Measurements from ENCODE around the gene BMAL1.

BMAL1 gene

GRCh38 chr11:13343931-13344717, 66.5 kb downstream of the BMAL1 start:
- peak; percentile 75 for DNase-seq

GRCh38 chr11:13344818-13345217, 67.2 kb downstream of the BMAL1 start:
- no peak for DNase-seq

GRCh38 chr11:13346470-13346869, 68.9 kb downstream of the BMAL1 start:
- no peak for DNase-seq

GRCh38 chr11:13347901-13348300, 70.3 kb downstream of the BMAL1 start:
- DNase-seq: no peak

DNA sequence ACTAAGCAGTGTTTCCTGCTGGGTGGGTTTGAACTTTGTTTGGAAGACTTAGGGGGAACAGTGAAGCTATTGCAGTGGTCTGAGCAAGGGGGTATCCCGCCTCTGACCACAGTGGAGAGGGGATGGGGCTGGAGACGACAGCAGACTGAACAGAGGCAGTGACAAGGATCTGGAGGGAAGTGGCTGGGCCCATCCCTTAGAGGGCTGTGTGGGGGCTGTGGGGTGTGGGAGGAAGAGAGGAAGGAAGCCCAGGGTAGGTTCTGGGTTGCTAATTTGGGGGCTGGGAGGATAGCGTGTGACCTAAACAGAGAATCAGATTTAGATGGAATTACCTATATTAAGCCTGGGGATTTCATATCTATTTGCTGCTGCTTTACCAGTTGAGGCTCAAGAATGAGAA, 70.7 kb downstream of the BMAL1 start:
- DNase-seq: no peak

DNA sequence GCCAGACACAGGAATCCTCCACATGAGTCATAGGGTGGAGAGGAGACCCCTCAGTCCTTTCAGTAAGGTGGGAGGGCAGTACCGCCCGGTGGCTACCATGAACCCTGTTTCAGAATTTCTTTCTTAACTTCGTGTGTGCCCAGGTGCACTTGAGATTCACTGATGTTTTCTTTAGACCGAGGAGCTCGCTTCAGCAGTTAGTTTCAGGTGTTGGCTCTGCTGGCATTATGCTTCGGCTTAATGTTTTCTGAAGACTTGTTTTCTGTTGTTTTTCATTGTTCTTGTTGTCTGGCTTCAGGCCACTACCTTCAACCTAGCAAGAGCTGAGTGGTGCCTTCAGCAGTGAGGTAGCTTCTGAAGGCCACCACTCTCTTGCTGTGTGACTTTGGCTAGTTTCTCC, 71.5 kb downstream of the BMAL1 start:
- DNase-seq: no peak

GRCh38 chr11:13349581-13349980, 72.0 kb downstream of the BMAL1 start:
- DNase-seq: no peak

DNA sequence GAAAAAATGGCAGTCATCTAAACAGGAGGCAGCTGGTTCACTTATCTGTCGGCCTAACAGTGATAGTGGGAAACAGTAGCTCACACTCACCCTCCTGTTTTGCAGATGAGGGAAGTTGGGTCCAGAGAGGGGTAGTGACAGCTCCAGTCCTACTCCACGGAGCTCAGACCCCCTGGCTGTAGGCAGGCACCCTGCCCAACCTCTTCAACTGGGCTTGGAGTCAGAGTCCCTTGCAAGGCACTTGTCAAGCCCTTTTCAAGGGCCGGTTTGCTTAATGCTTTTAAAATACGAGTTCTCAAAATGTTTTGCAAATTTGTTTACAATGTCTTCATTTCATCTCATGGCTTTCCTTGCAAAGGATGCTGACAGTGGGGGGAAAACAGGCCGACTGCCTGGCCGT, 75.1 kb downstream of the BMAL1 start:
- DNase-seq: no peak

DNA sequence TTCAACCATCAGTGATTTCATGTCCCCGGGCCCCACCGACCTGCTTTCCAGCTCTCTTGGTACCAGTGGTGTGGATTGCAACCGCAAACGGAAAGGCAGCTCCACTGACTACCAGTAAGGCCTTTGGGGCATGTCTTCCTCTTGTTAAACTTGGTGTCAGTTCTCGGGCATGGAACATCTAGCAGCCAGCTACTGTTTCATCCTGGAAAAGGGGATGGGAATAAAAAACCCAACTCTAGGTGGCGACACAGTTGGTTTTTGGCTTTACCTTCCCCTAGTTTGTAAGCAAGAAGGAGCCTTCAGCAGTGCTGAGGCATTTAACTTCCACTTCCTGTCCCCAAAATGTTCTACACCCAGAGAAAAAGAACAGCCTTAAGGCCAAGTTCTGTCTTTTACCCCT, 76.7 kb downstream of the BMAL1 start:
- peak; percentile 32 for DNase-seq

GRCh38 chr11:13355191-13355590, 77.6 kb downstream of the BMAL1 start:
- no peak for DNase-seq

DNA sequence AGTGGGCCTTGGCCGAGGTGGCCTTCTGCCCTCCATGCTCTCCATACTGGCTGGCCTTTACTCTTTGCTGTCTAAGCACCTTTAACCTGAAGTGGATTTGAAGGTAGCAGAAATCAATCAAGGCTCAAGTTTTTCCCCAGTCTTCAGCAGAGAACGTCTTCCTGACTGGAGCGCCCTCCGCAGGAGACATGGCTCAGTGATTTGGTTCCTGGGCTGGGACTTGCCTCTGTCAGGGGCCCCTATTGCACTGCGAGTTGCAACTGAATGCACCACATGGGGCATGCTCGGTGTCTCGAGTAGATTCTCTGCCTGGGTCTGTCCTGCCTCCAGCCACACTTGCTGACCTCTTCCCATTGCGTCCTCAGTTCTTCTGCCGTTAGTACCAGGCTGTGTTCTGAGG, 79.6 kb downstream of the BMAL1 start:
- no peak for DNase-seq

DNA sequence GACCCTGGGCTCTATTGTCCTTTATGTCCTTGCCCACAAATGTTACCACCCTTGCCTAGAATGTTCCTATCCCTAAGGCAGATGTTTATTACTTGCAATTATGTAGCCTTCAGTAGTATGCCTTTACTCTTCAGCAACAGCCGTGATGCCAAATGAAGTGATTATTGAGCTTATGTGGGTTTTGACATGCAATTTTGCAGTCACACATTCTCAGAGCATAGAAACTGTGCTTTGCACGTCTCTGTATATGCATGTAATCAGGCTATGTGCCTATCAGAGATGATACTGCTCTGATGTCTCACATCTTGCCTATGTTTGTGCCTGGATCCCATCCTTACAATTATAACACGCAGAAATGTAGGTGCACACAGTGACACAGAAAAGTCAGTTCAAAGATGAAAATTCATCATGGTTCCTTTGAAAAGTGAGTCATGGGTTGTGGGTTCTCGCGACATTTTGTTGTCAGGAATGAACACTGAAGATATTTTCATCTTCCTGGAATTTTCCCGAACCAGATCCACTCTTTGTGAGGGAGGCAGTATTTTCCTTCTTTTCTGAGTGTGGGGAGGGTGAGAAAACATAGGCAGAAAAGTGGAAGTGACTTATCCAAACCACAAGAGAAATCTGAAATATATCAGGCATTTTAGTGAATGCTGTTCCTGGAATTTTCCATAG, 81.1 kb downstream of the BMAL1 start:
- peak; percentile 82 for DNase-seq

DNA sequence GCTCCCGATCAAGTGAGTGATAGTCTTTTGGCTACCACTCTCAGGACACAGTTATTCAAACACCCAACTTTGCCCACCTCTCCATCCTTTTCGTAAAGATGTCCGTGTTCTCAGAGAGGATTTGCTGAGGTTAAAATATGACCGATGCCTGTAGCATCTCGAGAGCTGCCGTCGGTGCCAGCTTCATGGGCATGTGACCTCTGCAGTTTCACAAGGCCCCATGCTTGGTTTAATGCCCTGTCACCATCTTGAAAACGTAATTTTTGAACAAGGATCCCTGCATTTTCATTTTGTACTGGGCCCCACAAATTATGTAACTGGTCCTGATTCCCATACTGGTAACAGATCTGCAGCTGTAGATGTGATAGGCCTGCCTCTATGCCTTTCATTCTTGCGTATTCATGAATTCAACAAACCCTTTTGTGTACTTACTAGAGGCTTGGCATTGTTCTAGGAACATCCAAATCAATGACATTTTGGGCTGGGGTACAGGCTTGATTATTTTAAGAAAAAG, 85.1 kb downstream of the BMAL1 start:
- no peak for DNase-seq

DNA sequence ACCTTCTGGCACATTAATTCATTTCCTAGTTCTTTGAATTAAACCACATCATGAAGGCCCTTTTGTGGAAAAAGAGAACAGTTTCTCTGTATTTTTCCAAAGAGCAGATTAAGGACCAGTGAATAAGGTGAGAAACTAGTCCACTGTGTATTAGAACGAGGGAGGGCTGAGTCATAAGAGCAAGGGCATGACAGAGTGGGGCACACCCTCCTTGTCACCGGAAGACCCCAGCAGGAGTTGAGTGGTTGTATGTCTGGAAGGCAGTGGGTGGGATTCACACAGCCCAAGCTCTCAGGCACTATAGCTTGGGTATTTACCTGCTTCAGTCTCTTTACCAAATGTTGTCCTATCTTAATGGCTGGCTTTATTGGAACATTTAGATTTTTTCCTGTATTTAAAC, 86.8 kb downstream of the BMAL1 start:
- peak; percentile 17 for DNase-seq

DNA sequence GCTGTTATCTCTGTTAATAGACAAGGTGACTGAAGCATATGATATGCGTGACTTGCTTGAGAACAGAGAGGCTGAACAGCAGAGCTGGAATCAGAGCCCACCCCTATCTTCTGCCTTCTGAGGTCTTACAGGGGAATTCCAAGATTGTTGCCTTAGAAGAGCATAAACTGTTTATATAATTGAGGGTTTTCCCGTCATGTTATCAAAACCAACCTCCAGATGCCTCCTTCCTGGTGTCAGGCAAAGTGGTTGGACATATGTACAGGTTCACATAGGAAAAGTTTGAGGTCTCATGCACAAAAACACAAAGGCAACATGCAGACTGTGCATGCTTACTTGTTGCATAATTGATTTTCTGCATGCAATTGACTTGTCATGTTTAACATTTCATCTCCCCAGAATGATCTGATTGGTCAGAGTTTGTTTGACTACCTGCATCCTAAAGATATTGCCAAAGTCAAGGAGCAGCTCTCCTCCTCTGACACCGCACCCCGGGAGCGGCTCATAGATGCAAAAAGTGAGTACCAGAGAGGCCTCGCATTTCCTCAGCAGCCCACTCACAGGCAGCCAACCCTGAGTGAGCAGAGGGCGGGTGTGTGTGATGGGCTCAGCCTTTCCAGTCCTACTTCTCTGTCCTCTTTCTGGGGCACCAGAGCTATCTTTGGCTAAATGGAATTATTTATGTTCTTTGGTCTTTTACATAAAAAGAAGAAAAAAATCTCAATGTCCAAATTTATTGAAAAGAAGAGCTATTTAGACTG, 88.9 kb downstream of the BMAL1 start:
- DNase-seq: no peak

DNA sequence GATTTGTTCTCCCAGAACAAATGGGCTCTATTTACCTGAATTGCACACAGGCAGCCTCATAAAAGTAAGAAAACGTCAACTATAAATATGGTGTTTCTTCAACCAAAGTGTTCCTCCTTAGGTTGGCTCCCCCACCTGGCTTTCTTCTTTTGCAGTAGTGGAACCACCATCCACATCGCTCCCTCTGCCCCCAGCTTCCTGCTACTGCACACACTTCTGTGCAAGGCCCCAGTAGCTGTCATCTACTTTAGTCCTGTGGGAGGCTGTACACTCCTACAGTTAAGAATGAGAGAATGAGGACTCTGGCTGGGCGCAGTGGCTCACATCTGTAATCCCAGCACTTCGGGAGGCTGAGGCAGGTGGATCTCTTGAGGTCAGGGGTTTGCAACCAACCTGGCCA, 89.5 kb downstream of the BMAL1 start:
- no peak for DNase-seq

DNA sequence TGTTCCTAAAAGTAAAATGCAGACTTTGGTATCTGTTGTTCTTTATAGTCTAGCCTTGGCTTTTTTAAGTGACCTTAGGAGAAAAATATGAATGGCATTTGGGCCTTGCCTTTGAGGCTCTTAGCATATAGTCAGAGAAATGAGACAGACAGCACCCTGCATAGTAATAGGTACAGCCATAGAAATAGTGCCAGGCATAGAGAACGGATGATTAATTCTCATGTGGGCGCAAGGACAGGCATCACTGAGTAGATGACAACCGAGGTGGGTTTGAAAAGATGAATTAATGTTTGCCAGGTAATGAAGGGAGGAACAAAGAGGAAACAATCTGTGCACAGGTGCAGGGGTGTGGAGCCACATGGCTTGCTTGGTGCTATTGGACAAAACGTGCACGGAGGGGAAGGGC, 90.5 kb downstream of the BMAL1 start:
- DNase-seq: peak; percentile 69

DNA sequence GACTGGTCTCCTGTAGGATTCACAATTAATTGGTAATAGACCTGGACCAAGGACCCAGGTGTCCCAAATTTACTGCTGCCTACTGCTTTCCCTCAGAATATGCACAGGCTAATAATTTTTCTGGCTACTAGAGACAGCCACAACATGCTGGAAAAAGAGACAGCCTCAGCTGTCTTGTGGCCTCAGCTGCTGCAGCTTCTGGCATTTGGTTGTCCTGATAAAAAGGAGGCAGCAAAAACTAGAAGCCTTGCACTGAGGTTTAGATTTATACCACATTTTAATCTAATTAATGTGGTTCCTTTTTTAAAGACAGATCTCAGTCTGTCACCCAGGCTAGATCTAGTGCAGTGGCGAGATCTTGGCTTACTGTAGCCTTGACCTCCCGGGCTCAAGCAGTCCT, 95.6 kb downstream of the BMAL1 start:
- no peak for DNase-seq

DNA sequence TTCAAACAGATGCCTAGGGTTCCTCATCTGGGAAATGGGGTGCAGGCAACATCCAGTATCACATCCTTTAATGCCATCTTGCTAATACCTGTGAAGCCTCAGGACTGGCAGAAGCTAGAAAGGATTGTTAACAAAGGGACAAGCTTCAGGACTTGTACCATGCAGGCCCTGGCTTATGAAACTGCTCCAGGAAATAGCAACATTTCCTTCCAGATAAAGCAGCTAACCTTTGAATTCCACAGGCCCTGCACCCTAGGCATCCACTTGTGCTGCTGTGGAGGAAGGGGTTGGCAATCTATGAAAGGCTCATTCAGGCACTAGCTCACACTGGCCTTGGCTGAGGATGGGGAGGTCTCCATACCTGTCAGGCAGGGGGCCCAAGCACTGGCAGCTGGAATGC, 98.2 kb downstream of the BMAL1 start:
- DNase-seq: no peak

DNA sequence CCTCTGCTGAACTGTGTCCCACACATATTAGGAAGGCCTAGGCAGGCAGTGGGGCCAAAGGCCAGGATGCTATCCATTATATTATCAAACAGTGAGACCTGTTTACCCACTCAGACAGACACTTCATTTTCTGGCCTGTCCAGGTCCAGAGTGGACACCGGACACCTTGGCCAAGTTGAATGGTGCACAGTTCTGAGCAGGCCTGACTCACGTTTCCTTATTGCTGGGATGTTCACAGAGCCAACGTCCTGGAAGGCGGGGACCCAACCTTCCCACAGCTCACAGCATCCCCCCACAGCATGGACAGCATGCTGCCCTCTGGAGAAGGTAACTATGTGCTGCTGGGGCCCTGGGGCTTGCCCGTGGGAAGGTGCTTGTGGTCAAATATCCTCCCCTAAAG, 98.8 kb downstream of the BMAL1 start:
- DNase-seq: no peak

GRCh38 chr11:13376838-13377237, 99.2 kb downstream of the BMAL1 start:
- DNase-seq: no peak

DNA sequence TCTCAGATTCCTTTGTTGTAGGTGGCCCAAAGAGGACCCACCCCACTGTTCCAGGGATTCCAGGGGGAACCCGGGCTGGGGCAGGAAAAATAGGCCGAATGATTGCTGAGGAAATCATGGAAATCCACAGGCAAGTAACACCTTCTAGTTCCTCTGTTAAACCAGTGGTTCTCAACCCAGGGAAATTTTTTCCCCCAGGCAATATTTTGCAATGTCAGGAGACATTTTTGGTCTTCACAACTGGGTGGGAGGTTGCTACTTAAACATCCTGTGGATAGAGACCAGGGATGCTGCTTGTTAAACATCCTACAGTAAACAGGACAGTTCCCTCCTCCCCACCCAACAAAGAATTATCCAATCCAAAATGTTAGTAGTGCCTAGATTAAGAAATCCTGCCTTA, 100.7 kb downstream of the BMAL1 start:
- DNase-seq: no peak

GRCh38 chr11:13380731-13381130, 103.1 kb downstream of the BMAL1 start:
- no peak for DNase-seq

Data from fibroblast of skin of scalp (primary cell).